GM11168 (cell line): ENCODE measurements around the gene MSX1.

ENCODE experiments used
- in situ Hi-C: fragments of 300-500 bp; cut with MboI; formaldehyde crosslinking; loops from one replicate; pipeline ENCODE4 v1.12.0; 2022; ENCODE audit warnings: low sequenced_read_pairs; ENCODE audit not compliant: unreplicated experiment

The MSX1 gene

GRCh38 chr4:4867375-4868039 is 8.0 kb downstream of the MSX1 start:
- in situ Hi-C loops, result loop anchor here (5.0 kb wide), 1 partner anchor 175 kb away; no protein-coding TSS in a partner anchor

- in situ Hi-C loops, result loop anchor here (5.0 kb wide), 1 partner anchor 176 kb away; no protein-coding TSS in a partner anchor
These were observed 8.7 kb downstream of the MSX1 start for GRCh38 chr4:4868040-4868757.

- in situ Hi-C loops, result loop anchor here (5.0 kb wide), 1 partner anchor 177 kb away; no protein-coding TSS in a partner anchor
These were observed 9.6 kb downstream of the MSX1 start for GRCh38 chr4:4868758-4869723.

GRCh38 chr4:4869731-4870571 is 10.5 kb downstream of the MSX1 start:
- in situ Hi-C loops, result loop anchor here (5.0 kb wide), 1 partner anchor 178 kb away; no protein-coding TSS in a partner anchor

- in situ Hi-C loops, result no loop called here
These were observed 11.2 kb downstream of the MSX1 start for GRCh38 chr4:4870576-4871241.

- in situ Hi-C loops, result no loop called here
These were observed 11.7 kb downstream of the MSX1 start for GRCh38 chr4:4871242-4871572.

- in situ Hi-C loops, result no loop called here
These were observed 12.3 kb downstream of the MSX1 start for GRCh38 chr4:4871573-4872313.

GRCh38 chr4:4872314-4872903 is 12.9 kb downstream of the MSX1 start:
- in situ Hi-C loops, result no loop called here

- in situ Hi-C loops, result no loop called here
These were observed 13.7 kb downstream of the MSX1 start for GRCh38 chr4:4873203-4873602.

- in situ Hi-C loops, result no loop called here
These were observed 14.8 kb downstream of the MSX1 start for GRCh38 chr4:4874254-4874653.

- in situ Hi-C loops, result no loop called here
These were observed 15.7 kb downstream of the MSX1 start for GRCh38 chr4:4875147-4875546.

- in situ Hi-C loops, result no loop called here
These were observed 16.1 kb downstream of the MSX1 start for GRCh38 chr4:4875611-4876010.

- in situ Hi-C loops, result no loop called here
These were observed 17.6 kb downstream of the MSX1 start for GRCh38 chr4:4876945-4877661.

GRCh38 chr4:4880492-4880891 is 21.0 kb downstream of the MSX1 start:
- in situ Hi-C loops, result loop anchor here (10.0 kb wide), 1 partner anchor 396 kb away; no protein-coding TSS in a partner anchor

- in situ Hi-C loops, result loop anchor here (10.0 kb wide), 1 partner anchor 397 kb away; no protein-coding TSS in a partner anchor
These were observed 22.0 kb downstream of the MSX1 start for GRCh38 chr4:4881432-4881831.

GRCh38 chr4:4884611-4885010 is 25.1 kb downstream of the MSX1 start:
- in situ Hi-C loops, result loop anchor here (10.0 kb wide), 1 partner anchor 400 kb away; no protein-coding TSS in a partner anchor

GRCh38 chr4:4887426-4887825 is 28.0 kb downstream of the MSX1 start:
- in situ Hi-C loops, result loop anchor here (10.0 kb wide), 1 partner anchor 403 kb away; no protein-coding TSS in a partner anchor
